HFFc6 (cell line): ENCODE results near the gene MGAT1. TPM values are rescaled to one million over a fixed set of nuclear protein-coding genes. Genes with fewer than 3 reads are reported as not detected.
"Not testable (repeated sequence)": the region's sequence is repeated elsewhere in the genome, so short reads cannot be mapped to it uniquely, and the experiment has no call there.

Experiments
- DNase-seq: peaks from one replicate; pipeline ENCODE4 v3.0.0-alpha.2; 2018
- H3K27ac Mint-ChIP-seq: 2 replicates; pipeline ENCODE4 v1.8.0; 2020; ENCODE audit warnings: mild to moderate bottlenecking, mixed read lengths
- H3K27me3 Mint-ChIP-seq: 2 replicates; pipeline ENCODE4 v1.8.0; 2021; ENCODE audit warnings: mild to moderate bottlenecking, moderate library complexity, mixed read lengths; ENCODE audit not compliant: insufficient read depth
- H3K36me3 Mint-ChIP-seq: 2 replicates; pipeline ENCODE4 v1.8.0; 2021; ENCODE audit warnings: low read depth, mixed read lengths
- H3K4me1 Mint-ChIP-seq: 2 replicates; pipeline ENCODE4 v1.8.0; 2020; ENCODE audit warnings: low read depth, mixed read lengths
- H3K4me3 Mint-ChIP-seq: 2 replicates; pipeline ENCODE4 v1.8.0; 2020; ENCODE audit warnings: mild to moderate bottlenecking, moderate library complexity, mixed read lengths
- H3K9me3 Mint-ChIP-seq: 2 replicates; pipeline ENCODE4 v1.8.0; 2020; ENCODE audit warnings: mild to moderate bottlenecking, mixed read lengths
- total RNA-seq, 6 experiments: library from RNA; stranded (reverse); fragmentation: NEBNext Ultra II Directional; extraction: Animal tissue kit (Norgen Biotek cat#: 25700); gene quantifications; 2 replicates in 1 of 6; 3 replicates in 5 of 6; pipeline ENCODE4 v1.2.3, GENCODE V29; 2021
- TF ChIP-seq, protein P1 (sequence below): fragments of 200-600 bp; sonication (generic); IDR thresholded peaks from 2 replicates; pipeline ENCODE4 v1.5.0; 2021; ENCODE audit warnings: antibody characterized with exemption, mild to moderate bottlenecking

Gene MGAT1
- total RNA-seq, 6 experiments from 2014 or later, result 188 to 220 (median 206) TPM

DNA sequence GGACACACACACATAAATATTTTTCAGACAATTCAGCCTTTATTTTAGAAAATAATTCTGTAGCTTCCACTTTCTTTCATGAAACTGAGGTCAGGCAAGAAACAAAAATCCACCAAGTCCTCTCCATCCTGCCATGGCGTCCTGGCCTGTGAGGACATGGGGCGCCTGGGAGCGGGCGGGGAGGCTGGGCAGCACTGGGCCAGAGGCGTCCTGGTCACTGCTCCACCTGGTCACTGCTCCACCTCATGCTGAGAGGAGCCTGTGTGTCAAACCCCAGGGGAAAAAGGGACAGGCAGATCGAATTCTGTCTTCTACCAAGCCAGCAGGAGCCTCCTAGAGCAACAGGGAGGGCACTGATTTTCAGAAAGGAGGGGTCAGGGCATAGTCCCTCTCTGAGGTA, 12.1 kb downstream of the MGAT1 start:
- DNase-seq, result no peak
- Mint-ChIP-seq H3K4me3 (no peak overlapping the region; the same call in 1 of the 2 replicates), H3K36me3 (peaks cover 8% of the 10 kb centered on the region; the same call in 1 of the 2 replicates), H3K27ac (peak overlapping the region; percentile 9; the same call in 1 of the 2 replicates), H3K4me1 (peaks cover 40% of the 10 kb centered on the region), H3K9me3 (no peaks in the 10 kb centered on the region), H3K27me3 (peaks cover 6% of the 10 kb centered on the region)
- TF ChIP-seq, protein P1, sequence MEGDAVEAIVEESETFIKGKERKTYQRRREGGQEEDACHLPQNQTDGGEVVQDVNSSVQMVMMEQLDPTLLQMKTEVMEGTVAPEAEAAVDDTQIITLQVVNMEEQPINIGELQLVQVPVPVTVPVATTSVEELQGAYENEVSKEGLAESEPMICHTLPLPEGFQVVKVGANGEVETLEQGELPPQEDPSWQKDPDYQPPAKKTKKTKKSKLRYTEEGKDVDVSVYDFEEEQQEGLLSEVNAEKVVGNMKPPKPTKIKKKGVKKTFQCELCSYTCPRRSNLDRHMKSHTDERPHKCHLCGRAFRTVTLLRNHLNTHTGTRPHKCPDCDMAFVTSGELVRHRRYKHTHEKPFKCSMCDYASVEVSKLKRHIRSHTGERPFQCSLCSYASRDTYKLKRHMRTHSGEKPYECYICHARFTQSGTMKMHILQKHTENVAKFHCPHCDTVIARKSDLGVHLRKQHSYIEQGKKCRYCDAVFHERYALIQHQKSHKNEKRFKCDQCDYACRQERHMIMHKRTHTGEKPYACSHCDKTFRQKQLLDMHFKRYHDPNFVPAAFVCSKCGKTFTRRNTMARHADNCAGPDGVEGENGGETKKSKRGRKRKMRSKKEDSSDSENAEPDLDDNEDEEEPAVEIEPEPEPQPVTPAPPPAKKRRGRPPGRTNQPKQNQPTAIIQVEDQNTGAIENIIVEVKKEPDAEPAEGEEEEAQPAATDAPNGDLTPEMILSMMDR, result no peak

DNA sequence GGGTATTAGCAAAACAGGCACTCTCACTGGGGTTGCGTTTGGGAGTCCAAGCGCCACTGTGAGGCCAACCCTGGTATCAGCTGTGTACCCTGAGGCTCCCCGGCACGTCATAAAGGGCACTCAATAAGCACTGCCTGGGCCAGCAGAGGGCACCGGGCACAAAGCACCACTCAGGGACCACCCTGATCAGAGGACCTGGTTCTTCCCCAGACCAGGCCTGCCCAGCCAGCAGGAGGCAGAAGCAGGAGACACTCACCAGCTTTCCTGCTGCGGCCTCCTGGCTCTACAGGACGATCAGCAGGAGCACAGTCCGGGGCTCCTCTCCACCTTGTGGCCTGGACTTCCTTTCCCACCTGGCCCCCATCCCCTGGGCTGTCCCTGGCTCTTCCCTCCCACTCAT, 12.6 kb downstream of the MGAT1 start:
- Mint-ChIP-seq H3K4me3 (no peak overlapping the region), H3K36me3 (peaks cover 4% of the 10 kb centered on the region; the same call in 1 of the 2 replicates)

DNA sequence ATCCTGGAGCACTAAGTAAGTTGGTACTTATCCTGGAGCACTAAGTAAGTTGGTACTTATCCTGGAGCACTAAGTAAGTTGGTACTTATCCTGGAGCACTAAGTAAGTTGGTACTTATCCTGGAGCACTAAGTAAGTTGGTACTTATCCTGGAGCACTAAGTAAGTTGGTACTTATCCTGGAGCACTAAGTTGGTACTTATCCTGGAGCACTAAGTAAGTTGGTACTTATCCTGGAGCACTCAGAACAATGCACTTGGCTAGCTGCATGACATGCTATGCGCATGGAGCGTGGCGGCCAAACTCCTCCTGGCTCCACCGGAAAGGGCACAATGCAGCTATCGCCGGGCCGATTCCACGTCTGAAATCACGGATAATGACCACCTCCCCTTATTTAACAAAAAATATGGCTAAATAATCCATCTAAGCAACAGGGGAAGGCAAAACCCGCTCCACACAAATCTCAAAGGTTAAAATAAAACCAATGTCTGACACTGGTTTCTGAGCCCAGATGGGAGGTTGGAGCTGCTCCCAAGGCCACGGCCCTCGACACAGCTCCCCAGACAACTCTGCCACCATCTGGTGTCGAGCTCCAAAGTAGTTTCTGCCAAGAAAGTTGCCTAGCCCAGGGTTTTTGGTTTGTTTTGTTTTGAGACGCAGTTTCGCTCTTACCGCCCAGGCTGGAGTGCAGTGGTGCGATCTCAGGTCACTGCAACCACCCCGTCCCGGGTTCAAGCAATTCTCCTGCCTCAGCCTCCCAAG, 13.8 kb downstream of the MGAT1 start:
- not testable (repeated sequence) for DNase-seq, H3K9me3 Mint-ChIP-seq, H3K36me3 Mint-ChIP-seq, H3K27ac Mint-ChIP-seq, H3K4me3 Mint-ChIP-seq, H3K27me3 Mint-ChIP-seq
- H3K4me1 Mint-ChIP-seq, result peaks cover 47% of the 10 kb centered on the region

More for the DNA sequence above, 12.6 kb downstream of the MGAT1 start:
- H3K27me3 Mint-ChIP-seq, result peaks cover 8% of the 10 kb centered on the region
- TF ChIP-seq, protein P1, result peak; percentile 56
- peak overlapping the region; percentile 9; the same call in 1 of the 2 replicates for H3K27ac Mint-ChIP-seq
- no peak for DNase-seq
- peaks cover 40% of the 10 kb centered on the region for H3K4me1 Mint-ChIP-seq
- H3K9me3 Mint-ChIP-seq, result no peaks in the 10 kb centered on the region

DNA sequence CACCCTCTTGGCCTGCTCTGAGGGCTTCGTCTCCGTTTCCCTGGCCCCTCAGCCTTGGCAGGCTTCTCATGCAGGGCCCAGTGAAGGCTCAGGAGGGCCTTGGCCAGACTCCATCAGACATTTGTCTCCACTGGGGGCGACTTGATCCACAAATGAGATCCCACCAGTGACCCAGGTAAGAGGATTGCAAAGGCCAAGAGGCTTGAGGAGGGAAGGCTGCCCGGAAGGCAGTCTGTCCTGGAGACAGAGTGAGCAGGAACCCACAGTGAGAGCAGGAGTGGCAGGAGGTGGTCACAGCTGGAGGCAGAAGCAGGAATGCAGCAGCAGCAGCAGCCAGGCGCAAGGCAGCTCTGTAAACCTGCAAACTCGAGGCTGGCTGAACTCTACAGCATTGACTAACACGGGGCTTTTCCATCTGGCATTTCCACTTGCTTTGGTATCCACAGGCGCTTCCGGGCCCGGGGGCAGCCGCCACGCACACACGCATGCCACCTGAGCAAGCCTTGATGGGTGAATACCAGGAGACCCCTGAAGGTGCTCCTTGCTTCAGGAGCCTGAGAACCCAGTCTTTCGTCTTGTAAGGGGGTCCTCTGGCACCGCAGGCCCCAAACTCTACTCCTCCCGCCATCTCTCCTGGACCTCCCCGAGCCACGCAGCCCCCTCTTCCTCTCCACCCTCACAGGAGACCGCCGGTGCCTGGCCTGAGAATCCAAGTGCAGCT, 14.7 kb downstream of the MGAT1 start:
- Mint-ChIP-seq H3K36me3 (peaks cover 4% of the 10 kb centered on the region; the same call in 1 of the 2 replicates), H3K4me3 (no peak overlapping the region), H3K9me3 (no peaks in the 10 kb centered on the region), H3K27me3 (peaks cover 8% of the 10 kb centered on the region), H3K4me1 (peaks cover 56% of the 10 kb centered on the region), H3K27ac (peak overlapping the region; percentile 93)
- TF ChIP-seq, protein P1, result no peak
- DNase-seq, result no peak

DNA sequence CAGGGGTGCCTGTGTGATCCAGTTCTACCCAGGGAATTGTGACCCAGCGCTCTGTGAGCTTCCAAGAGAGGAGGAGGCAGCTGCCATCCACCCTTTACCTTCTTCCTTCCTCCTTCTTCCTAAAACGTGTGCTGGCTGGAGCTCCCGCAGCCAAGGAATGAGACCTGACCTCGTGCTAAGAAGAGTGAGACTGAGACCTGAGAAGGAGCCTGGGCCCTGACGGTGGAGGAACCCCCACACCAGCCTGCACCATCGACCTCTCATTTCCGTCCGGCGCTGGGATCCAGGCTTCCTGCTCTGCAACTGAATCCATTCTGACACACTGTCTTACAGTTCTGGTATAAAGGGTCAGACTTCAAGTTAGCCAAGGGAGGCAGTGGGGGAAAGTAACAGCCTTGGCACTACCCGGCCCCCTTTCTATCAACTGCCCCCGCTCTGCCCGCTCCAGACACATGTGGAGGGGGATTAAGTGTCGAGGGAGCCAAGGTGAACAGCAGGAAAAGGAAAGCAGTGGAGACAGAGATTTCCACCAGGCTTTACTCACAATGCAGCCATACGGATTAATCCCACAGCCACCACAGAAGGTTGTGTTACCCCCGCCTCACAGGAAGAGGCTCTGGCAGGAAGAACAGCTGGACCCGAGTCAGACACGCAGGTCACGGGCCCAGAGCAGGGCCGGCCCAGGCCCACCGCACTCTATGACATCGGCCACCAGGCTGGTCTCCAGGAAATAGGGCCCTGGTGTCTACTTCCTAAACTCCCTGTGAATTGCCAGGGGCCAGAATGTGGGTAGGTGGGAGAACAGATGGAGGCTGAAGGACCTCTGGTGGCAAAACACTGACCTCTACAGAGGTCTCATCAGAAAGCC, 15.8 kb downstream of the MGAT1 start:
- no peak for DNase-seq
- no peaks in the 10 kb centered on the region for H3K9me3 Mint-ChIP-seq
- peak overlapping the region; percentile 80 for H3K4me3 Mint-ChIP-seq
- peaks cover 8% of the 10 kb centered on the region for H3K27me3 Mint-ChIP-seq
- TF ChIP-seq, protein P1, result no peak
- H3K36me3 Mint-ChIP-seq, result peaks cover 4% of the 10 kb centered on the region; the same call in 1 of the 2 replicates
- peaks cover 61% of the 10 kb centered on the region for H3K4me1 Mint-ChIP-seq
- peak overlapping the region; percentile 93 for H3K27ac Mint-ChIP-seq
